Liver (tissue), 3 donors: ENCODE measurements around the gene PKIG.

ENCODE experiments used
- CTCF ChIP-seq: fragments of 150-350 bp; IDR thresholded peaks from 2 replicates; pipeline ENCODE4 v1.5.1; 2017; ENCODE audit warnings: improper control_type of control experiment, low read depth, low read length; ENCODE audit not compliant: missing input control
- EGR1 ChIP-seq, 2 donors: IDR thresholded peaks; 2 replicates each; pipeline ENCODE4 v1.6.1; 2016 to 2018; ENCODE audit warnings: antibody characterized with exemption in 2 of 2, low read depth in 2 of 2
- FOXA2 ChIP-seq: IDR thresholded peaks from 2 replicates; pipeline ENCODE4 v1.6.1; 2016; ENCODE audit warnings: antibody characterized with exemption
- RAD21 ChIP-seq, 2 donors: IDR thresholded peaks; 2 replicates each; pipeline ENCODE4 v1.6.1; 2016; ENCODE audit warnings: antibody characterized with exemption in 2 of 2, mild to moderate bottlenecking in 2 of 2
- REST ChIP-seq: IDR thresholded peaks from 2 replicates; pipeline ENCODE4 v1.6.1; 2016; ENCODE audit warnings: antibody characterized with exemption, mild to moderate bottlenecking
- RXRA ChIP-seq, 2 donors: IDR thresholded peaks; 2 replicates each; pipeline ENCODE4 v1.6.1; 2017 to 2018; ENCODE audit warnings: antibody characterized with exemption in 2 of 2, mild to moderate bottlenecking in 1 of 2
- SP1 ChIP-seq: IDR thresholded peaks from 2 replicates; pipeline ENCODE4 v1.6.1; 2018; ENCODE audit warnings: antibody characterized with exemption, mild to moderate bottlenecking
- TAF1 ChIP-seq: conservative IDR thresholded peaks from 2 replicates; pipeline ENCODE4 v1.6.1; 2016; ENCODE audit warnings: antibody characterized with exemption, mild to moderate bottlenecking
- ZBTB33 ChIP-seq: IDR thresholded peaks from 2 replicates; pipeline ENCODE4 v1.6.1; 2016; ENCODE audit warnings: antibody characterized with exemption
- TF ChIP-seq, protein P1 (sequence below): IDR thresholded peaks from 2 replicates; pipeline ENCODE4 v1.6.1; 2016; ENCODE audit warnings: antibody characterized with exemption
- TF ChIP-seq, protein P2 (sequence below): IDR thresholded peaks from 2 replicates; pipeline ENCODE4 v1.6.1; 2016; ENCODE audit warnings: antibody characterized with exemption
- donor health status: healthy.
- donor health status: healthy.

GRCh38 chr20:44594730-44595129, 12.4 kb downstream of the PKIG start:
- no peak for TF ChIP-seq CTCF
- no peak for TF ChIP-seq REST
- TF ChIP-seq, protein P1, sequence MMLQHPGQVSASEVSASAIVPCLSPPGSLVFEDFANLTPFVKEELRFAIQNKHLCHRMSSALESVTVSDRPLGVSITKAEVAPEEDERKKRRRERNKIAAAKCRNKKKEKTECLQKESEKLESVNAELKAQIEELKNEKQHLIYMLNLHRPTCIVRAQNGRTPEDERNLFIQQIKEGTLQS: no peak
- no peak for TF ChIP-seq FOXA2
- no peak for TF ChIP-seq SP1
- TF ChIP-seq, protein P2, sequence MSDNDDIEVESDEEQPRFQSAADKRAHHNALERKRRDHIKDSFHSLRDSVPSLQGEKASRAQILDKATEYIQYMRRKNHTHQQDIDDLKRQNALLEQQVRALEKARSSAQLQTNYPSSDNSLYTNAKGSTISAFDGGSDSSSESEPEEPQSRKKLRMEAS: no peak
- TF ChIP-seq RXRA (IDR thresholded peaks at IDR 0.05): no peak
- TF ChIP-seq RAD21 (IDR thresholded peaks at IDR 0.05): no peak
- no peak for TF ChIP-seq TAF1
- no peak for TF ChIP-seq ZBTB33
- TF ChIP-seq EGR1 (IDR thresholded peaks at IDR 0.05; ENCODE audit: low read depth in 2 of 2): no peak
